NCI-H524 (cell line): ENCODE measurements around the gene OR51B6.
"Not testable (repeated sequence)": the region's sequence is repeated elsewhere in the genome, so short reads cannot be mapped to it uniquely, and the experiment has no call there.

ENCODE experiments used
- DNase-seq, 2 experiments: peaks; one replicate each; lab custom pipeline; 2025; lab: John Stamatoyannopoulos, UW

The OR51B6 gene

DNA sequence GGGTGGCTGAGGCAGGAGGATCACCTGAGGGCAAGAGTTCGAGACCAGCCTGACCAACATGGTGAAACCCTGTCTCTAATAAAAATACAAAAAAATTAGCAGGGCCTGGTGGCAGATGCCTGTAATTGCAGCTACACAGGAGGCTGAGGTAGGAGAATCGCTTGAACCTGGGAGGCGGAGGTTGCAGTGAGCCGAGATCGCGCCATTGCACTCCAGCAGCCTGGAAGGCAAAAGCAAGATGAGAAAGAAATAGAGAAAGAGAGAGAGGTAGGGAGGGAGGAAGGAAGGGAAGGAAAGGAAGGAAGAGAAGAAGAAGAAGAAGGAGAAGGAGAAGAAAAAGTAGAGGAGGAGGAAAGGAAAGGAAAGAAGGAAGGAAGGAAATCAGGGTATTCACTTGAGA lies 15.1 kb downstream of the OR51B6 start:
- not testable (repeated sequence) for DNase-seq

DNA sequence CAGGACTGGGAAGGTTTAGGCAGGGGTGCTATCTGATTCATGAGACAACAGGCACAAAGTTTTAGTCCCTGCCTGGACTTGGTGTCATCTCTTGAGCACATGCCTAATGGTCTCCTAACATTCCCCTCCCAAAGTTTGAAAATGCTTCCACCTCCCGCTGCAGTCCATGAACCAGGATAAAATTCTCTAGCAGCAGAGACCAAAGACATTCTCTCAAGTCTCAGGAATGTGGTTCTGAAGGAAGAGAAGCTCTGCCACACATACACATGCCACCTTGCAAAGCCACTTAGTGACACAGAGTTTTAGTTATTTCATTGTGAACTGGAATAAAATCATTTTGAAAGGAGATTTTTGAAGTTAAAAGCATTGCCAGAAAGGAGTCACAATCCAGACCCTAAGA lies 15.5 kb downstream of the OR51B6 start:
- no peak for DNase-seq

DNA sequence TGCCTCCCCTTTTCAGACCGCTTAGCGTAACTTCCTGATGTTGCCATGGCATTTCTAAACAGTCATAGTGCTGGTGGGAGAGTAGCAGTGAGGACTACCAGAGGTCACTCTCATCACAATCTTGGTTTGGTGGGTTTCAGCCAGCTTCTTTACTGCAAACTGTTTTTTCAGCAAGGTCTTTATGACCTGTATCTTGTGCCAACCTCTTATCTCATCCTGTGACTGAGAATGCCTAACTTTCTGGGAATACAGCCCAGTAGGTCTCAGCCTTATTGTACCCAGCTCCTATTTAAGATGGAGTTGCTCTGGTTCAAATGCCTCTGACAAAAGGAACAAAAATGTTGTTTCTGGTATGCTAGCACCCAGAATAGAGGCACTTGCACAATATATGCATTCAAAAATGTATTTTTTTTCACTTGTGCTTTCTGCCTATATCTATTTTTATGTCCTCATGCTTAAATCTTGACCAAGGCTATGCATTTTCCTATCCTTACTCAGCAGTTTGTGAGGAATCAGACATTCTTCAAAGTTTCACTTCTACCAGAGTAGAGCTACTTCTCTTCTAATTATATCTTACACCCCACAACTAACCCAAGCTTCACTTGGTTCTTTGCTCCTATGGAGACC lies 16.3 kb downstream of the OR51B6 start:
- DNase-seq = no peak

DNA sequence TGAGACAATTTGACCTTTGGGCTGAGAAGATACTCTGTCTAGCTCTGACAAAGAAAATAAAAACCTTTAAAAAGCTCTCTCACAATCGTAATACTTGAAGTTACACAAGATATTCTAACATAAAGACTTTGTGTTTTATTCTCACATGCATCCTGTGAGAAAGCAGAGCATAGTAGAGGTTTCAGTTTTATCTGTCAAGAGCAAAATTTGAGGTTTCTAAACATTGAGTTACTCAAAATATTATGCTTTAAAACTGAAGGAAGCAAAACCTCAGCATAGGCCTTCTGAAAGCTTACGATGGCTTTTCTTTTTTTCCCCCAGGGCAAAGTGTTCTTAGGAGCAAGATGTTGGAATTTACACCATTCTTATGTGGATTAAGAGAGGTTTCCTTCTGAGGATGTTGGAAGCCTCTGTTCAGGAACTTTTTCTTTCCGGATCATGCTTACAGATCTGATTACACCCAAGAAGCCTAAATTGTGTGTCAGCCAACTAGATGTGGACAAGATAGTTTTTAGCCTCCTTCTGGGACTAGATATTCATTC lies 17.3 kb downstream of the OR51B6 start:
- DNase-seq = no peak

DNA sequence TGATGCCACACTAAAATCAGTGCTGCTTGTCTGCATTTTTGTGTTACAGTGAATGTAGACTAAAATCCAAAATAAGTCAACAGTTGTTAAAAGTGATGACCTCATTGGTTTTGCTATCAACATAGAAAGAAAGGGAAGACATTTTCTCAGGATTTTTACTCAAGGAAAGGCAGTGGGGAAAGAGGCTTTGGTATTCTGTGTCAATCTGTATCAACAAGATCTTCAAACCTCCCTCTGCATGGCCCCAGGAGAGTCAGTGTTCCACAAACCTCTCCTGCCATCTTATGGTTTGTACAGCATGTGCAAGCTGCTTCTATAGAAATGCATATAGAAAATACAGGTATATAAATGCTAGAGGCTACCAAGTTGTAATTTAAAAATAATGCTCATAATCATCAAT lies 18.5 kb downstream of the OR51B6 start:
- DNase-seq = peak in 1 of 2 experiments; percentile 44

DNA sequence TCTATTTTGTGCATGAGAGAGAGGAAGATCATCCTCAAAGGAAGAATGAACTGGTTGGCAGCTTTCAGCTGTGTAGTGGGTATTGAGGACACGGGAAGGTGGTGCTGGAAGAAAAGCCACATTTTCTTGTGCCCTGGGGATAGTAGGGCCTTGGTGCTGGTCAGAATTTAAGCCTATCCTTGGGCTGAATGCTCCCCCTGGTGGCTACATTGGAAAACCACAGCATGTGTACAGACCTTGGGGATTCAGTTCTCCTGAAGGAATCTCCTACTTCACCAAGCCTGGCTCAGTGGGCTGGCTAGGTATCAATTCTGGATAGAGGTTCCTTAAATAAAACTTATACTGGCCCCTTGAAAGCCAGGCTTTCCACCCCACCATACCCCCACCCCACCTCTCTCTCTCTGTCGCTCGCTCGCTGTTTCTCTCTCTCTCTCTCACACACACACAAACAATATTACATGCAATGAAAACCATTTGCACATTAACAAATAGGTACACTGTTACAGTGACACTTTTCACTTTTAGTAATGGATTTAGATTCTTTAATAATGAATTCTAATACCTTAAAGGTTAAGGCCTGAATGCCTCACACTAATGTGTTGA lies 29.5 kb downstream of the OR51B6 start:
- peak; percentile 9 to 68 for DNase-seq

DNA sequence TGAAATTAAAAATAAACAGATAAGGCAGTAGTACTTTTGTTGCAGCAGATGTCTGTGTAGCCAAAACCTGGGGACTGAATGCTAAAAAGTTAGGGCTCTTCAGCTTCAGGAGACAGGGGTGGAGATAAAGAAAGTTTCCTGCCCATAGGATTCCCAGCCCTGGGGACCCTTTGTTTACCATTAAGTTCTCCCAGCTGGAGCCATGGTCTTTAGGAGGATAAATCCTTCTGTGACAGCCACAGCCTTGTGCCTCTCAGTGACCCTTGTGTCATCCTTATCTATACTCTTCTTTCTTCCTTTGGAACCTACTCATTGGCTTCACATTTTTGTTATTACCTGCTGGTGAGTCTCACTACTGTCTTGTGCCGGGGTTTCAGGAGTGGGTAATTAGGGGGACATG lies 32.3 kb downstream of the OR51B6 start, which contains the start of gene OR51M1:
TSS of gene OR51M1 (plus strand) at position 237 of the 400 bp plus-strand sequence. CDS start 5,587 bp downstream, outside the sequence.
- DNase-seq = no peak

DNA sequence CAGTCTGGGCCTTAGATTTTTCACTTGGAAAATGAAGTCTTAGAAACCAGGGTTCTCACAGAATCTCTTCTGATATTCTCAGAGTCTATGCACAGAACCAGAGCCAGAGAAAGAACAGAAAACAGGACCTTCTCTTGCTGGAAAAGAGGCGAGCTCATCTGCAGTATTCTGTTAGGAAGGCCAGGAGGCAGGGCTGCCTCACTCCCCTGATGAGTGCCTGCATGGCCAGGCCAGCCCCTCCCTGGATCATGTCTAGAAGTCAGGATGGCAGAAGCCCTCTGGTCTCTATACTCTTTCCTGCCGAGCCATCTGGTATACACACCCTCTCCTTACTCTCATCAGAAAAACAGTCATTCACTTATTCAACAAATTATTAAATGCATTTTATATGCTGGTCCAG lies 33.0 kb downstream of the OR51B6 start:
- DNase-seq = no peak

DNA sequence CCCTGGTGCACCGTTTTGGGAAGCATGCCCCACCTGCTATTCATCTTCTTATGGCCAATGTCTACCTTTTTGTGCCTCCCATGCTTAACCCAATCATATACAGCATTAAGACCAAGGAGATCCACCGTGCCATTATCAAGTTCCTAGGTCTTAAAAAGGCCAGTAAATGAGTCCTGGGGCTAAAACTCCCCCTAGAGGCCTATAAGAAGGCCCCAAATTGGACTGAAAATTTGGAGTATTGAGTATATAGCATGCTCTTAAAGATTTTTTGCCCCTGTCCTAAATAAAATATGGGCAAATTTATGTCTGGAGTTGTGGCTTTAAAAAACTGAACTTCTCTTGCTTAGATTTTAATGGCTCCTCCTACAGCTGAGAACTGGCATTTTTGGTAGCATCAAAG lies 38.9 kb downstream of the OR51B6 start:
- no peak for DNase-seq

DNA sequence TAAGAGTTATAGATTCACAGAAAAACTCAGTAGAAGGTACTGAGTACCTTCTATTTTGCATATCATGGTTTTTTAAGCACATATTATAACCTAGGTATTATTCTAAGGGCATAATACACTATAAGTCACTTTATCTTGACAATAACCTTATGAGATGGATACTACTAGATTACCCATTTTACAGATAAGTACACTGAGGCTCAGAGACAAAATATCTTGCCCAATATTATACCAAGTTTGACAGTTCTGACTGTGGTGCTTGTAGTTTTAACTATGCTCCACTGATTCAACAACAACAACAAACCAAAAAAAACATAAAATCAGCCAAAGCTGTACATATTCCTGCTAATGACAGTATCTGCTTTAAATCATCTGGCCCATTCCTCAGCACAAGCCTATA lies 42.8 kb downstream of the OR51B6 start:
- DNase-seq = no peak

DNA sequence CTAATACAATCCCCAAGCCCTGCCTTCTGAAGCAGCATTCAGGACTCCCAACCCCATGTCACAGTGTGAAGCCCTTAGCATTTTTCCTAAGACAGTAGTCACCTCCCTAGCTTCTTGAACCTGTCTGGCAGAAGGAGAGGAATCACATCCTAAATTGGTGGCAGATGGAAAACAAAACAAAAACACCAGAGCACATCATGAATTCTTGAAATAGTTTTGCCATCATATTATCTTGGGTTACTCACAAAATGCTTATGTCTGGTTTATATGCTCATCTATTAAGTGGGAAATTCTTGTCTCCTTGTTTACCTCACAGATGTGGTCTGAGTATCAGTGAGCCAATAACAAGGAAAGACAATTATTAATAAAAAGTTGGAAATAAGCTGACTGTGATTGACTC lies 47.6 kb downstream of the OR51B6 start:
- DNase-seq = no peak
